HG02938 (cell line): Measurements from ENCODE around the gene LEF1.
"Not testable (repeated sequence)": the region's sequence is repeated elsewhere in the genome, so short reads cannot be mapped to it uniquely, and the experiment has no call there.

Source experiments
- ATAC-seq: cut with Tn5 transposase; IDR thresholded peaks from one replicate; pipeline ENCODE4 v1.9.1; 2021; ENCODE audit warnings: mild to moderate bottlenecking, moderate library complexity; ENCODE audit not compliant: unreplicated experiment

Gene LEF1

DNA sequence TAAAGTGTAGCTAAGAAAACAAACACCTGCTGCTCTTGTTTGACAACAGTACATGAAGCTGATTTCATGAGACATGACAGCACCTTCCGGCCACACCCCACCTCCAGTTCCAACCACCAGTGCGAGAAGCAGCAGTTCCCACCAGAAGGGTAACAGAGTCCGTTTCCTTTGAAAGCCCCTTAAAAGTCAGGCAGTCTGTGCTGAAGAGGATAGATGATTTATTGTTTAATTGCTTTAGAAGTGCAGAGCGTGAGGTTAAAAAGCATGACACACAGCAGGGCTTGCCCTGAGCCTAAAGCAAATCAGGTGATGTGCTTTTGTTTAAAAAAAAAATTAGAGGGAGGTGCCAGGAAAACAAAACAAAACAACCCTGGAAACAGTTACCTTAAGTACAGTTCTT, 96.4 kb downstream of the LEF1 start:
- no peak for ATAC-seq

DNA sequence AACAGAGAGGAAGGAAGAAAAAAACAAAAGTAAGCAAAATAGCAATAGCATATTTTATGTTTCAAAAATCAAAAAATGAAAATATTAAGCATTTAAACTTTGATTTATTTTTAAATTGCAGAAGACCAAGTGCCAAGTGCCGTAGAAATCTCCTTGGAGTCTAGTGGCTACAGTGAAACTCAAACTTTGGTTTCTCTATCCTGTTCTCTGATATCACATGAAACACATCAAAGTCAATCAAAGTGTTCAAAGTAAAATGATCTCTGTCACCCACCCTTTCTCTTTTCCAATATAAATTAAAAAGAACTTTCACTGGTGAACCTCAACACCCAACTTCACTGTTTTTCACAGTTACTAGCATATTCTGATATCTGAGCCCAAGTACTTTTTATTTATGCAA, 98.0 kb downstream of the LEF1 start:
- ATAC-seq: no peak

DNA sequence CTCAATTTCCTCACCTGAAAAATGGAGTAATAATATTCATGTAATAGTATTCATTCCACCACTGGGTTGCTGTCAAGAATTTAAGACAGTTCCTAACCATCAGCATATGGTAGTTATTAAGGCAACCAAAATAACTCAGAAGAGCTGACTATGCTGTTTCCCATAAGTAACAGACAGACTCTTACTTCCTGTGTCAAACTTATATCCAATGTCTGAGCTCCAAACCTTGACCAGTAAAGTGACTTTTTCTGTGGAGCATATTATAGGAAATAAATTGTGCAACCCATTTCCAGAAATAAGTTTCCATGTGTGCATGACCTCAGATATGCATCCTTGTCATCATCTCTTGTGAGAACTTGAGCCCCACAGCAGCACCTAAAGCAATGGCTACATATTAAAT, 100.3 kb downstream of the LEF1 start:
- no peak for ATAC-seq

DNA sequence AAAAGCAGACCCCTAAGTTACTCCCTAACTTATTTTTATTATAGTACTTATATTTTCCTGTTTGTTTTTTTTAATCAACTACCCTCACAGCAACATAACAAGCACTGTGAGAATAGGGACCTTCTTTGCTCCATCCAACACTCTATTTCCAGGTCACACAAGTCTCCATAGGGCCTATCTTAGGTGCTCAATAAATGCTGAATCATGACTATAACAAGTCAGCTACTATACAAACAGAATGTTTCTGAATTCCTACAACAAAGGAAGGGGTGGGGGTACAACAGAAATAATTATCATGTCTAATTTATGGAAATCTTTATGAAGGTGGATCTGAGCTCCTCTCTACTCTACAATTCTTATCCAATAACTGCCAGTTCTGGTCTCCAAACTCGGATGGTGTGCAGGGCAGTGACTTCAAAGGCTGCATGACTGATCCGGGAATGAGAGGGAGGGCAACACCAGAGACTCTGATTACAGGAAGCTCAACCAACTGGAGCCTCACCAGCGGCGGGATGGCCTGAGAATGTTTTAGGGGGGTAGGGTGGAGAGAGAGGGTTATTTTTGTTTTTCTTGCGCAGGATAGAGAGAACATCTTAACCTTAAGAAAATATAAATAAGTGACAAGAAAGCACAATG, 107.9 kb downstream of the LEF1 start:
- ATAC-seq: no peak

DNA sequence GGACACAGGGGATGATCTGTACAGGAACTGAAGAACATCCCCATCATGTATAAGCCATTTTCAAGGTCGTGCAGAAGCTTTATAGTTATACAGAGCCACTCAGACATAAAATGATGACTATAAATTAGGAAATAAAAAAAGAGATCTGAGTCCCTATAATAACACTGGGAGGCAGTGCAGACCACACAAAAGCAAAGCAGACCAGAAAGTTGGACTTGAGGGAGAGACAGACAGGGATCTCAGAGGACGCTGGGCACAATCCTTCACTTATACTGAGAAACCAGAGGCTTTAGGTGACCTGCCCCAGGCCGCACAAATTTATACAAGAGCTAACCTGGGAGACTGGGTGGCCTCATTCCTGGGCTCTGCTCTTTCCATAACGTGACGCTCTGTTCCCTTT, 108.6 kb downstream of the LEF1 start:
- no peak for ATAC-seq

DNA sequence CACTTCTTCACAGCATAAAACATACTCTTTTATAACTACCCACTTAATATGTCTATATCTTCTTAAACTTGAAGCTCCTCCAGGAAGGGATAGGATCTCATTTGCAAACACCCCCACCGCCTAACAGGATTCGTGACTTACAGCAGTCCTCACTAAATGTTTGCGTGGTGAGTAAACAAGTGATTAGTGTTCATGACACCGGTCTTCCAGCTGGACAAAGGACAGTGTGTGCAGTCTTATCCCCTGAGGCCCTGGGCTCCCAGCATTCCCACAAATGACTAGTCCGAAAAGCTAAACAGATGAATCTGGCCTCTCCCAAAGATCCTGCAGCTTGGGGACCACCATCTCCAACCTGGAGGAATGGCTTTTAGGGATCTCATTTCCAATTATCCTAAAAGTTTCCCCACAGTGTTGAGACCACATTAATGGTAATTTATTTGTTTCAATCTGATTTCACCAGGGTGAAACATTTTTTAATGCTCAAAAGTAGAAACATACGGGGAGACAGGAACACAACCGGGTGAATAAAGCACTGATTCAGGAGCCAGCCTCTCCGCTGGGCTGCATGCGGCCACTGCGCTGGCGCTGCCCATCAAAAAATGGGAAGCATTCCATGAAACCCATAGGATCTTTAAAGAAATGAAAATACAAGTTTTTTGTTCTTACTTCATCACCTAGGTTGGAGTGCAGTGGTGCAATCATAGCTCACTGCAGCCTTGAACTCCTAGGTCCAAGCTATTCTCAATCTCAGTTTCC, 109.9 kb downstream of the LEF1 start:
- no peak for ATAC-seq

DNA sequence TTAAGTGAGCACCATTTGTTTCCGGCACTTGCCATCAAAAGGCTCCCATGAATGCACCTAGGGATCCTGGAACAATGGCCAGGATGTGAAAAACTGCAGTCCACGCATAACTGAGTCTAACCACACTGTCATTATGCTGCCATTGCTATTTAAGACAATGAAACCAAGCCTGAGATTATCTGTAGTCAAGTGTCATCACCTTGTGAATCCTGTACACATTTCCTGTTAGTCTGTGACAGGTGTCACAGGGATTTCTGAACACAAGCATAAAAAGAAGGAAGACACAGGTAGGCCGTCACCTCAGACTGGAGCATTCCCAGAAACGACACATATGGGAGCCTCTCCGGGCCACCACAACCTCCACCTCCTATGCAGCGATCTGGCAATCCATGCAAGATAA, 112.3 kb downstream of the LEF1 start:
- no peak for ATAC-seq

DNA sequence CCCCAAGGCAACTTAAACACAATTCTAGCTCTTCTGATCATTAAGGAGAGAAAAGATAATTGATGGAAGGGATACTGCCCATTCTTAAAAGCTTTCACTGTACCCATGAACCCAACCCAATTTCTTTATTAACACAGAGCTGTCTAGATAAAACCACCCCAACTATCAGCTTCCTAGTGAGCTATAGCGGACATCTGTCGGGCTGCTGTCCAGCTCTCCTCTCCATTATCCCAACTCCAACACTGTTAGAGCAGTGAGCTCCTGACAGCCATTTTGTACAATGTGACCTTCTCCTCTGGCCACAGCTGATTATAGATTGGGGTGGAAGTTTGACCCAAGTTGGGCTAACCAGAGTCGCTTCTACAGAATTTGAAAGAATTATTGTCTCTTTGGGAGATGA, 112.9 kb downstream of the LEF1 start:
- ATAC-seq: no peak

DNA sequence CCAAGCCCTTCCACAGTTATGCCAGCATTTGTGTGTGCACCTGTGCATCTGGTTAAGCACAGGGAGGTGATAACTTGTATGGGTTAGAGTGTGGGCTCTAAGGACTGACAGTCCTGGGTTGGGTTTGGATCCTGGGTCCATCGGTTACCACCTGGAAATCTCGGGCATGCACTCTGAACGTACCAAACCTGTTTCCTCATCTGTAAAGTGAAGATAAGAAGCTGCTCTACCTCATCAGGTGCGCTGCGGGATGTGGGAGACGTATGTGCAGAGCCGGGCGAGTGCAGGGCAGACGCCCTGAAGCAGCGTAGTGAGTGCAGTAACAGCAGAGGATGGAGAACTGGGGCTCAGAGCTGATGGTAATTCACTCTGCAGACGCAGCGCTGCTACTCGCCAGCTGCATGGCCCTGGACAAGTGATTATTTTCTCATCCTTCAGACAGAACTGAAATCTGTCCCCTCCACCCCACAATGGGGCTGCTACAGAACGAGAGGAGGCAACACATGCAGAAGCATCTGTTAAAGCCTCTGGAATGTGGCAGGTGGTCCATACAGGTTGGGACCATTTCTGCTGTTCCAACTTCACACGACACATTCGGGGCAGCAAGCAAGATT, 114.6 kb downstream of the LEF1 start:
- ATAC-seq: no peak

DNA sequence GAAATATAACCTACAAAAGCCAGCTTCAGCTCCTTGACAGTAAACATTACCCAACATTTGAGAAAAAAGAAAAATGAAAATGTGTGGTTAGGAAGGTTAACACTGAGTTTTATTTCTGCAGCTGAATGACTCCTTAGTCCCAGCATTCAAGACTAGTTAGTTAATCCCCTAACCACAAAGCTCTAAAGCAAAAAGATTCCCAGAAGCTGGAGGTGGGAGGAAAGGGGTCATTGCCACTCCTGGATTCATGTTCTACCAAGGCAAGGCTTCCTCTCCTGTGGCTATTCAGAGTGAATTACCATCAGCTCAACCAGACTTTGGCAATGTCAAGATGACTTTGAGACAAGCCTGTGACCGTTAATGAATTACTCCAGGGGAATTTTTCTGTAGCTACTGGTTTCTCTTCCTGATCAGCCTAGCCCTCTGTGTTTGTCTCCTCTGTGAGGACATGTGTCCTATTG, 115.5 kb downstream of the LEF1 start:
- ATAC-seq: peak; percentile 96

DNA sequence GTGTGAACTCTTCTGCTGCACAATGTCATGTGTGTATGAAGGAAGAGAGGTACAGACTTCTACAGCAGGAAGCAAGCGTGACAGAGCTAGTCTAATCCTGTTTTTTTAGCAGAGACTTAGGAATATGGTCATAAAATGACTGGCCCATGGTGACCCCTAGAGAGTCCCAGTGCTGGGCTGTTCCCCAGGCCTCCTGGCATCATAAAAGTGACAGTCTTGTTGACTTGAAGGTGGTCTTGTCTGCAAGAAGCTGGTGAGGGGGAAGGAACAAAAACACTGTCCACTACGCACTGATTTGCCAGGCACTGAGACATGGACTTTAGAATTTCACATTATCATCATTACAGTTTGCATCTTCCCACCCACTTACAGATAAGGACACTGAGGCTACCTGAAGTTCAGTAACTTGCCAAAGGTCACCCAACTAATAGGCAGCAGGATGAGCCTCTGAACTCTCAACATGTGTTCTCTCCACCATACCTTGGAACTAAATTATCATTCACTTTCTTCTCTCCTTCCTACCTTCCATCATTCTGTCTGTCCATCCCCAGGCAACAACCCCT, 116.1 kb downstream of the LEF1 start:
- ATAC-seq: no peak

DNA sequence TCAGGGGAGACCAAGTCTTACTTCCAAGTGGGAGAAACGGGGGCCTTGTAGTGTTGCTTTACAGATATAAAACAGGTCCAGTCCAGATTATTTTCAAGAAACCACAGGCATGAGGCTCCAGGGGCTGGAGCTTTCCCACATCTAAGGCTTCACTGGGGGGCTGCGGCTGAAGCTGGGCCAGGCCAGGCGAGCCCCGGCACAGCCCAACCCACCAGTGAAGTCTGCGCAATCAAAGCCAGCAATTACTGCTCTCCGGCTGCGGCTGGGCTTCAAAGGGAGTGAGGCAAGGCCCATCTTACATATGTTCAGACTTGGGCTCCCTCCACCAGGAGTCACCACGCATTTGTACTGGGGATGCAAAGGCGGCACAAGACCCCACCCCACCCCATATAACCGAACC, 117.4 kb downstream of the LEF1 start:
- ATAC-seq: no peak

DNA sequence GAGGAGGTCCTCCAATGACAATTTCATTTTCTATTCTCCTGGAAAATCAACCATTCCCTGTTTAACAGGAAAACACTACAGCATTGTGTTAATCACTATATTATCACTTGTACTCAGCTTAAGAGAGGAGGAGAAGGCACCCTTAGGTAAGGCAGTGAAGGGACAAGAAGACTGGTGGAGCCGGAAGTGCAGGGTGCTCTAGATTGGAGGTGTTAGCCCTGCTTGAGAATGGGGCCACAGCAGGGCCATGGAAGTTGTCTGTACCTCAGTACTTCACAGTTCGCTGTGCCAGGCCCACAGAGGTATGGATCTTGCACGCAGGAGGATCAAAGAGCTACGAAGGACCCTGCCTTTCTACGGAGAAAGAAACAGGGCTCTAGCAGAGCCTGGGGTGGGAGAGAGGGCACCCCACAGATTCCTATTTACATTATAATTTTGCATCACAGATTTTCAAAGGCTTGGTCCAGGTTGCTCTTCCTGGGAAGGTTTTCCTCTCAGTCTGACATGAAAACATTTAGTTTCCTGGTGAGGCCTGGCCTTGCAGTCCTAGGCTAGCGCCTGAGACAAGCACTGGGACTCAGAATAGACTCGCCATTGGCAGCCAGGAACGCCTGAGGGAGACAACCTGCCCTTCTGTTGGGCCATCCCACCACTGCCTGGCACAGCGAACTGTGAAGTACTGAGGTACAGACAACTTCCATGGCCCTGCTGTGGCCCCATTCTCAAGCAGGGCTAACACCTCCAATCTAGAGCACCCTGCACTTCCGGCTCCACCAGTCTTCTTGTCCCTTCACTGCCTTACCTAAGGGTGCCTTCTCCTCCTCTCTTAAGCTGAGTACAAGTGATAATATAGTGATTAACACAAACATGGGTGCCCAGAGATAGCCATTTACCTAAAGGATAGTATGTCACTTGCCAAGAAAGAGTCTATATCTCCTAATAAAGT, 118.3 kb downstream of the LEF1 start:
- ATAC-seq: not testable (repeated sequence)

DNA sequence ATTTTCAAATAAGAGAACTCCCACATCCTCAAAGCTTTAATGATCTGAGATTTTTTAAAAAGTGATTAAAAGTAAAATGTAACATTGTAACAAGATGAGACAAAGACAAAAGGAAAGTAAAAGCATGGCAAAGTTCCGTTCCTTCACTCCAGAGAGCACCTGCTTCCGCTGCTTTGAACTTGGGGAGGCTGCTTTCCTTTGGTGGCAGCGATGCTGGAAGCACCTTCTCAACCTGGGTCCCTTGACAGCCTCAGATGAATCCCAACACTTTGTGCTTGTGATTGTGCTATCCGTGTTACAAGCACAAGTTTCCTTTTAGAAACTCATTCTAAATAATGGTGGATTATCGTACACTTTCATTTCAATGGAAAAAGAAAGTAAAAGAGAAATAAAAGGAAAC, 119.3 kb downstream of the LEF1 start:
- ATAC-seq: no peak

DNA sequence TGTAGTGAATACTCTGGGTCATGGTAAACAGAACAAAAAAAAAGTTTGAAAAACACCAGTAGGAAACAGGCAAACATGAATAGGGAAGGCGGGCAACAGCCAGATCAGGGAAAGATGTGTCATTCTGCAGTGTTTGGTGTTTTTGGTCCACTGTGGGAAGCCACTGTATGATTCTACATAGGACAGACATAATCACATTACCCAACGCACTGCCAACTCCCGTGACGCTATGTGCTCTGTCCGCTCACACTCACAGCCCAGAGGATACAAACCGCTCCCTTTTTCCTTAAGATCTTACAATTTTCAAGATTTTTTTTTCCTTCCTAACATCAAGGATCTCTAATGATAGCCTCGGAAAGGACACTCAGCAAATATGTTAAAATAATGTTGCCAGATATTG, 119.7 kb downstream of the LEF1 start:
- no peak for ATAC-seq

DNA sequence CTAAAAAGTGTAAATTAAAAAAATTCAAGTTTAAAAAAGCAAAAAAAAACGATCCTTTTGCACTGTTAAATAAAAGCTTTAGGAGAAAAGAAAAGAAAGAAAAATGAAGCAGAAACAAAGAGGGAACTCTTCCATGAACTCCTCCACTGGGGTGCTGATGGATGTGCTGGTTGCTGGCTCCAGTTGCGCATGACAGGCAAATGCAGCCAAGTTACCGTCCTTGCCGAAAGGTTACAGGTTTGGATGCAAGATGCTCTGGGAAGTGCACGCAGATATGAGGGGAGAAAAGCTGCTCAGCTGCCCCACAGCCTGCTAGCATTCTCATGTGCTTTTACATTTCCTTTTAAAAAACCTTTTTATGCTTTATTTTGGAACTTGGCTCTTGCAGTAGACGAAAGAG, 120.6 kb downstream of the LEF1 start:
- no peak for ATAC-seq

DNA sequence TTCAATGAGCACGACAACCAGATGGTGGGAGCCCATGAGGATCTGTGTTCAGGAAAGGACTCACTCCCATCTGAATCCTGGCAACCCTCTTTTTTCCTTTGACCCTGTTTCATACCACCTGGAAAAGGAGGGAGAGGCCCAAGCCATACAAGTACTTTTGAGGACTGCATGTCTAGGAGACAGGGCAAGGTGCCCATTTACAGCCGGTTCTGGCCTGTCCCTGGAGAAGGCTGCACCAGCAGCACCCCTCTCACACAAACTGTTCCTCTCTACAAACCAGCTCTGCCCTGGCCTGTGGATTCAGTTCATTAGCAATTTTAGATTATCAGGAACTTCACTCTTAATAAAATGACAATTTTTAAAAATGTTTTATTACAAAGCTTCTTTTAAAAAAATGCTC, 121.5 kb downstream of the LEF1 start:
- no peak for ATAC-seq

DNA sequence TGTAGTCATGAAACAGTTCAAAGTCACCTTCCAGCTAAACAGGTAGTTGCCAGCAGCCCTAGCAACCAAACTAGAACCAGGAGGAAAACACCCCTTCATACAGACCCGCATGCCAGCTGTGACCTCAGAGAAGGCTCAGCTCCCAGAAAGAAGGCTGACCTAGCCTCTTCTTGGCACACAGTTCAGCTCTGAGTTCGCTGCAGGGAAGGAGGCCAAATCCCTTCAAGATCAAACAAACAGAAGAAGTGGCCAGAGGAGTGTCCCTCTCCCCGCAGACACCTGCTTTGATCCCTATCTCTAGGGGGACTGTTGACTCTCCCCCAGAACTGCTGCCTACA, 123.1 kb downstream of the LEF1 start:
- ATAC-seq: no peak

DNA sequence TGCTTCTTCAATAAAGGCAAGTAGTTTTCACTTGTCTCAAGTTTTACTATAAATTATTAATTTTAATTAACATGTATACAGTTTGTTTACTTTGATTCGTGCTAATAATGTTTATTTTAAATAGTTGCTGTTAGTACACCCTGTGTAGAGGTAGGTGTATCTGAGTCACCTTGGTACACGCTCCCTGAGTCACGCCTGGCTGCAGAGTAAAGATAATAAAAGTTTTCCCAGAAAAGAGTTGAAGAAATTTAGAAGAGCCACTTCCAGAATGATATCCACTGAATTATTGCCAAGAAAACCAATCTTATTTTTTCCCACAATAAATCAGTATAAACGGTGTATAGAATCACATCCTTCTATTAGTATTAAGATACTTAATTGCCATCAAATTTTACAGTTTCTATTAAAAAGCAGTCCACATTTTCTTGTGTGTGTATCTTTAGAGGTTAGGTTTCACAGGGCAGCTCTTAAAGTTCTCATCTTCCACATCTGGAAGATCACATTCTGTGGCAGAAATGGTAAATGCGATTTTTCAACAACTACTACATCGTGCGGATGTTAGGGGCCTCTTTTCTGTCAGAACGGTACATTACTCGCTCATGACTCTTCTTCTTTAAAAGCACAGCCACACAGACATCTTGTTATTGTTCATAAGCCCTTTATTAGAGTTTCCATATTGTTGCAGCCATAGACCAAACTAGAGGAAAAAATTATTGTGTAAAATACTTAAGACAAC, 123.6 kb downstream of the LEF1 start:
- ATAC-seq: no peak

DNA sequence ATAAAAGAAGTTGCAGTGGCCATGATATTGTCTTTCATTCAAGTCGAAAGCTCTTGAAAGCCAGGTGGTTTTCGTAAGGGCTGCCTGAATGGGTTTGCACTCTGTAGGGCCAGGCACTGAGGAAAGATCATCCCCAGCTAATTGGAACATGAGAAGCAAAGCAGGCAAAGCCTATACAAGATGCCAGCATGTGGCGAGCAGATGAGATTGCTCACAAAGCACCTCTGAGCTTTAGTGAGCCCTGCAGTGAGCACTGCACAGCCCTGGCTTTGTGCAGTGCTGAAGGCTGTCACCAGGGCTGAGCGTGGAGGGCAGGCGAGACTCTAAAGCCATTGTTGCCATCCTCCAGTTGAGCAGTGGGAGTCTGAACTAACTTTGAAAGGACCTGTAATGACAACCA, 125.2 kb downstream of the LEF1 start:
- no peak for ATAC-seq
